Measurements from ENCODE around the gene PMM1. TPM values are rescaled to one million over a fixed set of nuclear protein-coding genes. Genes with fewer than 3 reads are reported as not detected.

PMM1 gene
- total and polyA plus RNA-seq, 2 of the 13 experiments (the other 11 are each of a cell fraction or from before 2014, with no cell fraction given) = 17.8 to 95.6 TPM

GRCh38 chr22:41589391-41590241 lies at the start of gene PMM1 (continued):
- no peak for TF ChIP-seq TERF1 (CRISPR knock-in tag; IDR thresholded peaks at IDR 0.05)
- TF ChIP-seq TIGD3 (CRISPR knock-in tag; IDR thresholded peaks at IDR 0.05; ENCODE audit: borderline replicate concordance) = 0 out of 2 replicates have a peak, but pooled peaks have one; percentile 59
- TF ChIP-seq ZNF30 (CRISPR knock-in tag; IDR thresholded peaks at IDR 0.05) = no peak
- no peak for TF ChIP-seq GTF3A (CRISPR knock-in tag; conservative IDR thresholded peaks at IDR 0.05)
- peak; percentile 35; the same call in 1 of the 2 replicates for TF ChIP-seq ZNF770 (CRISPR knock-in tag; IDR thresholded peaks at IDR 0.05)
- peak; percentile 28 for TF ChIP-seq SPEN (CRISPR knock-in tag; IDR thresholded peaks at IDR 0.05; ENCODE audit: low read depth)
- peak; percentile 37; the same call in 1 of the 2 replicates for TF ChIP-seq SRF (IDR thresholded peaks at IDR 0.05; ENCODE audit: low read depth, low read length)
- TF ChIP-seq ATF1 (CRISPR knock-in tag; IDR thresholded peaks at IDR 0.05) = no peak
- TF ChIP-seq SALL2 (CRISPR knock-in tag; IDR thresholded peaks at IDR 0.05) = 0 out of 2 replicates have a peak, but pooled peaks have one; percentile 15
- TF ChIP-seq REL (CRISPR knock-in tag; conservative IDR thresholded peaks at IDR 0.05) = peak; percentile 58
- peak; percentile 61; the same call in 1 of the 2 replicates for TF ChIP-seq GATA4 (IDR thresholded peaks at IDR 0.05; ENCODE audit: borderline replicate concordance, low read depth)
- 0 out of 2 replicates have a peak, but pooled peaks have one; percentile 20 for TF ChIP-seq CREB1 (IDR thresholded peaks at IDR 0.05)
- TF ChIP-seq CREB1 (CRISPR knock-in tag; IDR thresholded peaks at IDR 0.05) = no peak
- 0 out of 2 replicates have a peak, but pooled peaks have one; percentile 19 for TF ChIP-seq MNT (IDR thresholded peaks at IDR 0.05)
- no peak for TF ChIP-seq ZNF180 (CRISPR knock-in tag; IDR thresholded peaks at IDR 0.05; ENCODE audit: borderline replicate concordance, low read depth)
- TF ChIP-seq GPN1 (CRISPR knock-in tag; IDR thresholded peaks at IDR 0.05; ENCODE audit: borderline replicate concordance) = no peak
- no peak for TF ChIP-seq RERE (CRISPR knock-in tag; IDR thresholded peaks at IDR 0.05; ENCODE audit: low read depth)

All from HepG2 (cell line).